Epithelial cell of esophagus (primary cell): ENCODE results near the gene ADARB2.
A peak's percentile ranks its signal among the peaks of the same experiment; 100 is the strongest.
"Not testable (repeated sequence)": the region's sequence is repeated elsewhere in the genome, so short reads cannot be mapped to it uniquely, and the experiment has no call there.

Experiments used
- DNase-seq: peaks from one replicate; pipeline ENCODE4 v3.0.0; 2010; ENCODE audit warnings: low read depth
- H3K4me3 ChIP-seq: 2 replicates; pipeline ENCODE4 v1.5.1; 2011; ENCODE audit warnings: mild to moderate bottlenecking, low read length, control low read depth
- CTCF ChIP-seq: IDR thresholded peaks from 2 replicates; pipeline ENCODE4 v1.5.1; 2011; ENCODE audit warnings: low read depth, mild to moderate bottlenecking, low read length, control low read depth, inconsistent platforms; ENCODE audit not compliant: insufficient read depth; ENCODE audit errors: missing control alignments

ADARB2 gene

GRCh38 chr10:1465418-1465911 lies 271.9 kb downstream of the ADARB2 start:
- no peak for TF ChIP-seq CTCF
- H3K4me3 ChIP-seq: no peak overlapping the region
- peak; percentile 15 for DNase-seq

GRCh38 chr10:1464881-1465417 lies 272.4 kb downstream of the ADARB2 start:
- no peak for DNase-seq
- no peak overlapping the region for H3K4me3 ChIP-seq
- TF ChIP-seq CTCF: no peak

GRCh38 chr10:1463971-1464370 lies 273.4 kb downstream of the ADARB2 start:
- H3K4me3 ChIP-seq, DNase-seq: not testable (repeated sequence)

GRCh38 chr10:1462994-1463633 lies 274.2 kb downstream of the ADARB2 start:
- no peak for TF ChIP-seq CTCF
- DNase-seq: no peak
- no peak overlapping the region for H3K4me3 ChIP-seq

- DNase-seq: no peak
- TF ChIP-seq CTCF: no peak
- no peak overlapping the region for H3K4me3 ChIP-seq
These were observed 274.8 kb downstream of the ADARB2 start for GRCh38 chr10:1462521-1462920.

- no peak for TF ChIP-seq CTCF
- no peak overlapping the region for H3K4me3 ChIP-seq
- no peak for DNase-seq
These were observed 275.3 kb downstream of the ADARB2 start for GRCh38 chr10:1462032-1462431.

- no peak overlapping the region for H3K4me3 ChIP-seq
- TF ChIP-seq CTCF: no peak
- no peak for DNase-seq
These were observed 276.3 kb downstream of the ADARB2 start for GRCh38 chr10:1461016-1461415.

- not testable (repeated sequence) for DNase-seq, H3K4me3 ChIP-seq
These were observed 277.7 kb downstream of the ADARB2 start for GRCh38 chr10:1459664-1460063.
